HT-29 (cell line): Measurements from ENCODE around the gene MBD3L3. TPM values are rescaled to one million over a fixed set of nuclear protein-coding genes. Genes with fewer than 3 reads are reported as not detected.

Source experiments
- total RNA-seq: library from RNA; depleted of rRNA; stranded (reverse); fragments of >200 nt; shearing (Covaris generic); gene quantifications from 2 replicates; pipeline ENCODE4 v1.2.3, GENCODE V29; 2014; rRNA removed

MBD3L3 gene
- total RNA-seq, 1 experiment from 2014 or later: not detected

Other genes starting within 250 kb of the MBD3L3 start
- not detected in 2 replicates for gene ADGRE1, start 171.1 kb downstream of the MBD3L3 start, total RNA-seq
- not detected in 2 replicates for gene MBD3L2B, start 37.2 kb downstream of the MBD3L3 start, total RNA-seq
- not detected in 2 replicates for gene MBD3L5, start 28.1 kb downstream of the MBD3L3 start, total RNA-seq
- not detected in 2 replicates for gene MBD3L4, start 18.5 kb downstream of the MBD3L3 start, total RNA-seq
- gene MBD3L2, start 9.4 kb downstream of the MBD3L3 start, total RNA-seq: not detected in 2 replicates
- 4.0 and 4.1 TPM in 2 replicates for gene ZNF557, start 11.0 kb upstream of the MBD3L3 start, total RNA-seq
- 12.5 and 16.8 TPM in 2 replicates for gene INSR, start 235.7 kb upstream of the MBD3L3 start, total RNA-seq